Subcutaneous abdominal adipose tissue (tissue), 5 donors: ENCODE data around the gene HOXD1.

ENCODE experiments used
- H3K27ac ChIP-seq: one replicate; pipeline ENCODE4 v1.7.0; 2013; ENCODE audit warnings: low read depth, mild to moderate bottlenecking, inconsistent platforms, low read length, moderate library complexity
- H3K27me3 ChIP-seq, 5 donors: one replicate each; pipeline ENCODE4 v1.7.0; 2013; ENCODE audit warnings: low read length in 5 of 5, inconsistent platforms in 1 of 5; ENCODE audit not compliant: control insufficient read depth in 5 of 5, insufficient read depth in 4 of 5
- H3K36me3 ChIP-seq, 5 donors: one replicate each; pipeline ENCODE4 v1.7.0; 2013; ENCODE audit warnings: low read length in 5 of 5; ENCODE audit not compliant: control insufficient read depth in 5 of 5, insufficient read depth in 5 of 5
- H3K4me1 ChIP-seq, 5 donors: one replicate each; pipeline ENCODE4 v1.7.0; 2013; ENCODE audit warnings: low read length in 5 of 5, mild to moderate bottlenecking in 3 of 5, moderate library complexity in 1 of 5; ENCODE audit not compliant: control insufficient read depth in 5 of 5, insufficient read depth in 5 of 5
- H3K4me3 ChIP-seq, 5 donors: one replicate each; pipeline ENCODE4 v1.7.0; 2013; ENCODE audit warnings: low read length in 5 of 5, low read depth in 1 of 5
- H3K9ac ChIP-seq, 5 donors: one replicate each; pipeline ENCODE4 v1.7.0; 2013; ENCODE audit warnings: low read length in 5 of 5, mild to moderate bottlenecking in 4 of 5, moderate library complexity in 3 of 5
- H3K9me3 ChIP-seq, 5 donors: one replicate each; pipeline ENCODE4 v1.7.0; 2013; ENCODE audit warnings: low read length in 5 of 5; ENCODE audit not compliant: control insufficient read depth in 5 of 5
- donor health status: healthy.
- donor health status: healthy.
- donor health status: healthy.
- donor health status: healthy.
- donor health status: healthy.

Gene HOXD1

DNA sequence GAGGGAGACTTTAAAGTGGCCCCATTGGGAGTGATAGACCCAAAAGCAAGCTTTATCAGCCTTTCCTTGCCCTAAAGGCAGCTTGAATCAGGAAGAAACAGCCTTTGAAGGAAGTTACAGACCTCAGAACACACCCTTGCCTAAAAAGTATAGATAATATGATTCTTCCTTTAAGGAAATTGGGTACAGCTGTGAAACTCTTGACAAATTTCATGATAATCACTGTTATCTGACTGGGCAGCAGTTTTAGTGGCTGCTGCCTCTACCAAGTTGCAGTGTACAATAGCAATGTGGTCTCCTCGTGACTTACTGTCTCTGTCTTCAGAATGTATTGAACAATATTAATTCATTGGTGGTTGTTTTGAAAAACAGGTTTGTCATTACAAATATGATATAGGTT lies 16.7 kb downstream of the HOXD1 start:
- Histone ChIP-seq H3K4me3 (no peak overlapping the region), H3K4me1 (no peaks in the 10 kb centered on the region), H3K27ac (no peak overlapping the region), H3K36me3 (no peaks in the 10 kb centered on the region), H3K27me3 (no peaks in the 10 kb centered on the region), H3K9me3 (peaks cover 0 to 8% (median 4%) of the 10 kb centered on the region in 5 donors), H3K9ac (no peak overlapping the region)

DNA sequence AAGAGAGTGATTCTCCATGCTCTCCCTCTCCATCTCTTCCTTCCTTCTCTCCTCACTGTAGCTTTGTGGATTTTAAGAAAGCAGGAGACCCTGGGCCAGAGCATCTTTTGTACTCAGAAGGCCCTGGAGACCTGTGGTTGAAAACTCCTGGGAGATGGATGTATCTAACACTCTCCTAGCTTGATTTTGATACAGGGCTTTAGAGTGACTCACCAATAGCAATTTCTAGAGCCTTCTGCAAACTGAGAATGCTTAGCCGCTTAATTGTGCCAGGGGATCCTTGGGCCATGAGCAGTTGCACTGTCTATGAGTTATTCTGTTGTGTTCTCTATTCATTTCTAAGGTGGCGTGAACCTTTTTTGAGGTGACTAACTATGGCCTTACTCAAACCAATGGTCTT lies 17.7 kb downstream of the HOXD1 start:
- Histone ChIP-seq H3K4me3 (no peak overlapping the region), H3K36me3 (no peaks in the 10 kb centered on the region), H3K9me3 (peaks cover 0 to 8% (median 4%) of the 10 kb centered on the region in 5 donors), H3K27me3 (no peaks in the 10 kb centered on the region), H3K9ac (no peak overlapping the region), H3K4me1 (no peaks in the 10 kb centered on the region), H3K27ac (no peak overlapping the region)

- Histone ChIP-seq H3K9me3 (peaks cover 0 to 8% (median 4%) of the 10 kb centered on the region in 5 donors), H3K36me3 (no peaks in the 10 kb centered on the region)
These were observed 18.2 kb downstream of the HOXD1 start for GRCh38 chr2:176206682-176207081.

GRCh38 chr2:176211110-176211509 lies 22.6 kb downstream of the HOXD1 start:
- Histone ChIP-seq H3K27ac (no peak overlapping the region), H3K4me3 (no peak overlapping the region), H3K9ac (no peak overlapping the region), H3K9me3 (no peaks in the 10 kb centered on the region), H3K36me3 (no peaks in the 10 kb centered on the region), H3K27me3 (no peaks in the 10 kb centered on the region), H3K4me1 (peaks cover 0 to 5% (median 0%) of the 10 kb centered on the region in 5 donors)

More at GRCh38 chr2:176206682-176207081, 18.2 kb downstream of the HOXD1 start:
- H3K9ac ChIP-seq = no peak overlapping the region
- no peak overlapping the region for H3K27ac ChIP-seq
- no peak overlapping the region for H3K4me3 ChIP-seq
- H3K27me3 ChIP-seq = no peaks in the 10 kb centered on the region
- H3K4me1 ChIP-seq = no peaks in the 10 kb centered on the region

- Histone ChIP-seq H3K9ac (no peak overlapping the region), H3K4me3 (no peak overlapping the region), H3K27ac (no peak overlapping the region), H3K36me3 (no peaks in the 10 kb centered on the region), H3K9me3 (no peaks in the 10 kb centered on the region), H3K4me1 (peaks cover 0 to 5% (median 0%) of the 10 kb centered on the region in 5 donors), H3K27me3 (no peaks in the 10 kb centered on the region)
These were observed 23.8 kb downstream of the HOXD1 start for GRCh38 chr2:176212276-176212675.

GRCh38 chr2:176213406-176213805 lies 24.9 kb downstream of the HOXD1 start:
- Histone ChIP-seq H3K9ac (no peak overlapping the region), H3K9me3 (no peaks in the 10 kb centered on the region), H3K4me3 (no peak overlapping the region), H3K4me1 (peaks cover 0 to 5% (median 0%) of the 10 kb centered on the region in 5 donors), H3K36me3 (no peaks in the 10 kb centered on the region), H3K27ac (no peak overlapping the region), H3K27me3 (no peaks in the 10 kb centered on the region)

DNA sequence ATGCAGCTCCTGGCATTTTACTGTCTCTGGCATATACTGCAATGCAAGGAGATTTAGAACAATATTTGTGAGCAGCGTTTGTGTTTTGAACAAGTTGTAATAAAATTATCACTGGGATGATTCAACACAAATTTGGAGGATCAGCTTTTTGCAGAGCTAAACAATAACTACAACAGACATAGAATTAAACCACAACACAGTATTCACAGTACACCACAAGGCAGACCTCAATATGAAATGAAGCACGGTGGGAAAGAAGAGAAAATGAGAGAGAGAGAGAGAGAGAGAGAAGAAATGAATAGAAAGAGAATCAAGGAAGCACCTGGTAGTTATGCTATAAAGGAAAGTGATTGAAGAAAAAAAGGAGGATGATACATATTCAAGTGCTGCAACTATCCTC lies 39.4 kb downstream of the HOXD1 start:
- Histone ChIP-seq H3K9ac (no peak overlapping the region), H3K4me1 (no peaks in the 10 kb centered on the region), H3K27me3 (peaks cover 0 to 6% (median 2%) of the 10 kb centered on the region in 5 donors), H3K36me3 (no peaks in the 10 kb centered on the region), H3K9me3 (no peaks in the 10 kb centered on the region), H3K4me3 (no peak overlapping the region), H3K27ac (no peak overlapping the region)

DNA sequence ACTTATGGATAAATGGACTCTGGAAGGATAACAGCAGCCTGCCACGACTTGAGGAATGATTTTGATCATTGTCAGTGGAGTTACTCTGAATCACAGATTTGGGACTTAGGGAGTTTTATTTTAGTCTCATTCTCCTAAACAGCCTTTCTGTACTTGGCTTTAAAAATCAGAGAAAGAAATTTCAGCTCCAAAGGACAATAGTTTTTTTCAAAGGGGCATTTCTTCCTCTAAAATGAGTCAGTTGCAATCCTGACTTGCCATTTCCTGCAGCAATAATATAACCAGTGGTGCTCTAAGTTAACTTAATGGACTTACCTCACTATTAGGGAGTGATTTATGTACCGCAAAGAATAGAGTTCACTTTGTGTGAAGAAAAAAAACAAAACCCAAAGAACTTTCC lies 45.7 kb downstream of the HOXD1 start:
- Histone ChIP-seq H3K36me3 (no peaks in the 10 kb centered on the region), H3K27ac (no peak overlapping the region), H3K9me3 (no peaks in the 10 kb centered on the region), H3K4me1 (peaks cover 0 to 3% (median 0%) of the 10 kb centered on the region in 5 donors), H3K27me3 (peaks cover 0 to 4% (median 2%) of the 10 kb centered on the region in 5 donors), H3K4me3 (no peak overlapping the region), H3K9ac (no peak overlapping the region)

DNA sequence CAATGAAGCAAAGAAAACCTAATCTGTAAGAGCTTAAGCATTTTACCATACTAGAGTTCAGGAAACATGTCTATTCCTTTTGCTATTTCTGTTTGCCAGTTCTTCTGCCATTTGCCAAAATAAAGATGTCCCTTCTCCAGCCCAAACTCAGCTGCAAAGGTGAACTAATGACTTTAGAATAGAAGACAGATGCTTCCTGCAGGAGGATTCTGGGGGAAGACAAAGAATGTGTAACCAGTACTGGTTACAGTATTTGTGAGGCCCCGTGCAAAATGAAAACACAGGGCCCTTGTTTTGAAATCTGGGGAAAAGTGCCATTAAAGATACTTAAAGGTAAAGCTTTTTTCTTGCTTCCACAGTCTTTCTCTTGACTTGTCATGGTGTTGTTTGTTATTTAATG lies 46.5 kb downstream of the HOXD1 start:
- Histone ChIP-seq H3K4me1 (peaks cover 0 to 3% (median 0%) of the 10 kb centered on the region in 5 donors), H3K4me3 (no peak overlapping the region), H3K27me3 (peaks cover 0 to 5% (median 2%) of the 10 kb centered on the region in 5 donors), H3K9ac (no peak overlapping the region), H3K9me3 (no peaks in the 10 kb centered on the region), H3K27ac (no peak overlapping the region), H3K36me3 (no peaks in the 10 kb centered on the region)

GRCh38 chr2:176237456-176237855 lies 49.0 kb downstream of the HOXD1 start:
- Histone ChIP-seq H3K27me3 (peaks cover 0 to 5% (median 0%) of the 10 kb centered on the region in 5 donors), H3K27ac (no peak overlapping the region), H3K36me3 (no peaks in the 10 kb centered on the region), H3K9me3 (no peaks in the 10 kb centered on the region), H3K4me1 (peaks cover 0 to 6% (median 0%) of the 10 kb centered on the region in 5 donors), H3K4me3 (no peak overlapping the region), H3K9ac (no peak overlapping the region)

- Histone ChIP-seq H3K36me3 (no peaks in the 10 kb centered on the region), H3K9me3 (no peaks in the 10 kb centered on the region)
These were observed 50.6 kb downstream of the HOXD1 start for GRCh38 chr2:176239031-176239430.

More at GRCh38 chr2:176239031-176239430, 50.6 kb downstream of the HOXD1 start:
- peaks cover 0 to 5% (median 2%) of the 10 kb centered on the region in 5 donors for H3K27me3 ChIP-seq
- no peak overlapping the region for H3K27ac ChIP-seq
- no peak overlapping the region for H3K4me3 ChIP-seq
- peaks cover 0 to 6% (median 0%) of the 10 kb centered on the region in 5 donors for H3K4me1 ChIP-seq
- no peak overlapping the region for H3K9ac ChIP-seq
